Embryonic facial prominence (tissue), 1 donor: ENCODE measurements around the gene SDK2.

Source experiments
- DNase-seq: peaks from one replicate; pipeline ENCODE4 v3.0.0-alpha.2; 2016; ENCODE audit errors: extremely low spot score

The SDK2 gene

DNA sequence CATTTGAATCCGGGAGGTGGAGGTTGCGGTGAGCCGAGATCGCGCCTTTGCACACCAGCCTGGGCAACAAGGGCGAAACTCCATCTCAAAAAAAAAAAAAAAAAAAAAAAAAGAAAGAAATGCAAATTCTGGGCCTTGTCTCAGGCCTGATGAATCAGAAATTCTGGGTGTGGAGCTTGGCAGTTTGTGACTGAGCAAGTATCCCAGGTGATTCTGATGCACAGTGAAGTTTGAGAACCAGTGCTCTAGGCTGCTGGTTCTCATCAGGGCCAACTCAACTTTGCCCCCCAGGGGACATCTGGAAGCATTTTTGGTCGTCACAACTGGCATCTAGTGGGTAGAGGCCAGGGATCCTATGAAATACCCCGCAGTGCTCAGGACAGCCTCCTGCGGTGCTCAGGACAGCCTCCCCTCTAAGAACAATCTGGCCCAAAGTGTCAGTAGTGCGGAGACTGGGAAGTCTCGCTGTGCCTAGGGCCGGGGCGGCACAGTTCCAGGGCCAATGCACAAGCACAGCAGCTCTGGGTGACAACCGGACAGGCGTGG, 55.9 kb downstream of the SDK2 start:
- no peak for DNase-seq

DNA sequence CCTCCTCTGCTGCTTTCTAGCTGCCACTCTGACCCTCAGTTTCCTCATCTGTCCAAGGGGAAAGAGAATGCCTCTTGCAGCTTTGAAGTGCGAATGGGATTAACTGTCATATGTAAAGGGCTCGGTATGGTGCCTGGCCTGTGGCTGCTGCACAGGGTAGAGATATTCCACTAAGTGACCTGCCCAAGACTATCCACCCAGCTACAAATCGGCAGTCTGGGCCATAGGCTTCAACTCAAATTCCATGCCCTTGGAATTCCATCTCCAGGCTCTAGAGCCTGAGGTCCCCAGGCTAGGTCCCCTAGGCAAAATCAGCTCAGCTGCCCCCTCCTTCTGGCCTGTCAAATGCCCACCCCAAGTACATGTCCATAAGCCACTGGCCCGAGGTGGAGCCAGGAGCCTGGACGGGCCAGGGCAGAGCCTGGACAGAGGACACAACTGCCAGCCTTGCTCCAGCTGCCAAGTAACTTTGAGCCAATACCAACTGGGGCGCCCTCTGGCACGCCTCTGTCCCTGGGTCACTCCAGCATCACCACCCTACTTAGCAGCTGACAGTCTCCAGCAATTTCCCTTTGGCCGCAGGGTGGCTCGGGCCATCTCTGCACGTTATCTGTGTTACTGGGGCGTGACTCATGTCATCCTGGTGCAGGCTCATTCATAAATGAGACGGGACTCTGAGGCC, 57.2 kb downstream of the SDK2 start:
- DNase-seq, result no peak

DNA sequence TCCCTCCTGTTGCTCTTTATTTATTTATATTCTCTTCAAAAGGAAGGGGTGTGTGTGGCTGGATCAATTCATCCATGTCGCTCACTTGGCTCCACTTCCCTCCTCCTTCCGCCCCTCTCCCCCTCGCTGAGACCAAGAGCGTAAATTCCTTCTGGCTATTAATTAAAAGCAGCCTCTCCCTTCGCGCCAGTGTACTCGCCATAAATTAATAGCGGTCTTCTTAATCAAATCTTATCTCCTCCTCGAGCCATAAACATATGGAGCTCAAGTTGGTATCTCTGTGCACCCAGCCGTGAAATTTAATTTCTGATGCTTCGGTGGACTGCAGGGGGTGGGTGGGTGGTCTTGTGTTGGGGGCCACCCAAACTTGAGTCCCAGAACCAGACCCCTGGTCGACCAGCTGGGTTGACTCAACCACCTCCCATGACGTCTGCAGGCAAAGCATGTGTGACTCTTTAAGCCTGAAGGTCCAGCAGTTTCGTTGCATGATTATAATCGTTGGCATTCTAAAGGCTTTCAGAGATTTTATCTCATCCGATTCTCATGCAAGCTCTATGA, 57.9 kb downstream of the SDK2 start:
- DNase-seq, result no peak

DNA sequence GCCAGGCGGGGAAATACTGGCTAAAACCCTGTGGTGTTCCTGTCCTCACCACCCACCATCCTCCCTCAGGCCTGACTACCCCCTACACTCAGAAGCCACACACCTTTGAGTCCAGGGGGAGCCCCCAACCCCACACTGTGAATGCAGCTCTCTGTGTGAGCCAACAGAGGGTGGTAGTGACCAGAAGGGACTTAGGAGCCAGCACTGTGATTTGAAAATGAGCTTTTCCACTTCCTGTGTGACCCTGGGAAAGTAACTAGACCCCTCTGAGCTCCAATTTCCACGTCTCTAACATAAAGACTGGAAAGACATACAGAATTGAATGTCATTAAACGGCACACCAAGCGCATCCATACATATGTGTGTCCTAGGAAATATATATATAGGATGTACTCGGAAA, 58.7 kb downstream of the SDK2 start:
- no peak for DNase-seq

DNA sequence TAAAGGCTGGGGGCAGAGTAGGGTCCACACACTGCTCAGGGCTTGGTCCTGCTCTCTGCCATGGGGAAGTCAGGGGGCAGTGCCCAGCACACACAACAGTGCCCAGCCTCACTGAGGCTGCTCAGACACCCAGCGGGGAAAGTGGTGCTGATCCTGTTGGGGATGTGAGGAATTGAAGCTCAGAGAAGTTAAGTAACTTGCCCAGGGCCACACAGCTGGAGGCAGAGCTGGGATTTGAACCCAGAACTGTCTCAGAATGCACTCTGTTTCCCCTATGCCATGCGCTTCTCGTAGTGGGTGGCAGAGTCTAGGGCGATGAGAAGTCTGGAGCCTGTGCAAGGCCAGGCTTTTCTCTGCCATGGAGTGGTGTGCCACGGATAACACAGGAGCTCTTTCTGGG, 59.3 kb downstream of the SDK2 start:
- no peak for DNase-seq

DNA sequence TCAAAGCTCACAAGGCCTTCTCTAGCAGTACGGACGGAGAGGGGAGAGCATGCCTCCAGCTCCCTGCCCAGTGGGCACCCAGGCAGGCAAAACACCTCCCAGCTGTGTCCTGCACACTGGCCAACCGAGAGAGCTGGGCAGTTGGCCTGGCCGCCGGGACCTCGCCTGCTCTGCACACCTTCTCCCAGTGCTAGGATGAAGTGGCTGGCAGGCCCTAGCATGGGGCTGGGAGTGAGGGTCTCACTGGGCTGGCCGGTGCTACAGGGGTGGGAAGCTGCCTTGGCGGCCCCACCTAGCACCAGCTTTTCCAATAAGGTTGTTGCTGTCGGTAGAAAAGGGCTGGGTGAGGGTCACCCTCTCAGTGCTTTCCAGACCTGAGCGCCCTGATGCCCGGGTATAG, 60.2 kb downstream of the SDK2 start:
- DNase-seq, result no peak

DNA sequence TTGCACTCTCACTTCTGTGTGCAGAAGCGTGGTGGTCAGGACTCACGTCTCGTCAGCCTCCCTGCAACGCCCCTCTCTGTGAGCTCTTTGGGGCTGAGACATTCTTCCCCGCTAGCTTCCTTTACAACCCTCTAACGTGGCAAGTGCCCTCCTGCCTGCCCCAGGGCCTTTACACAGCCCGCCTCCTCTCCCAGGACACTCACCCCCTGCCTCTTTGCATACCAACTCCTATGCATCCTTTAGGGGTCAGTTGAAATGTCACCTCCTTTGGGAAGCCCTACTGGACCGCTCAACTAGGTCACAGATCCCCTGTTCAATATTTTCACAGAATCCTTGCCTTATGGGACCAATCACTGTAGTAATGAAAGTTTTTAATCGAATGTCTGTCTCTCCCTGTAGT, 61.4 kb downstream of the SDK2 start:
- DNase-seq, result no peak

DNA sequence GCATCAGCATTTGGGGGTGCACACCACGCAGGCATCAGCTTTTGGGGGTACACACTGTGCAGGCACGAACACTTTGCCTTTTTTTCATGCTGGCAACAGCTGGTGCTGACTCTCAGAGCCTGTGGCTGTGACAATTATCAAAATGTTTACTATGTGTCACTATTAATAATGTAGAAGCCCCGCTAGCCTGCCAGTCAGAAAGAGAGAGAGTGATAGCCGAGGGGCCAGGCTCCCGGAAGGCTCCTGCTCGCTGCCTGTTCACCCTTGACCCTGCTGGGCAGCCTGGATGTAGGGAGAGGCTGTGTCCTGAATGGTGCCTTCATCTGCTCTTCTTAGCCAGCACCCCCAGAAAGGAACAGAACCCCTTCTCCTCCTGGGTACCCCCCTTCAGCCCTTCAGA, 61.9 kb downstream of the SDK2 start:
- no peak for DNase-seq

DNA sequence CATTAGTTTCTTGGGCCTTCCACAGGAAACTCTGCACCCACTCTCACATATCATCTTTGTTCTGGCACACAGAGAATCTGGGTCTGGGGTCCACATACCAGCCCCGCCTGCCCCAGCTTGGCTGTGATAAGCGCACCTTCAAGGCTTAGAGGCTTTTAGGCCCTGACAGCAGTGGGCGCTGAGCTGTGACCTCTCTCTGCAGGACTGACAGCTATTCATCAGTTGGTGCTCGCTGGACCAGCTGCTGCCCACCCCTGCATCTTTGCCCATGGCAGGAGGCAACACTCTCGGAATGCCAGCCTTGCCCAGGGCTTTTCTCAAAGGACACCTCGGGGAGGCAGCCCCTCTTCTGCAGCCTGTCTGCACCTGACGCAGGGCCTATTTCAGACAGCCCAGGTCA, 62.9 kb downstream of the SDK2 start:
- no peak for DNase-seq

DNA sequence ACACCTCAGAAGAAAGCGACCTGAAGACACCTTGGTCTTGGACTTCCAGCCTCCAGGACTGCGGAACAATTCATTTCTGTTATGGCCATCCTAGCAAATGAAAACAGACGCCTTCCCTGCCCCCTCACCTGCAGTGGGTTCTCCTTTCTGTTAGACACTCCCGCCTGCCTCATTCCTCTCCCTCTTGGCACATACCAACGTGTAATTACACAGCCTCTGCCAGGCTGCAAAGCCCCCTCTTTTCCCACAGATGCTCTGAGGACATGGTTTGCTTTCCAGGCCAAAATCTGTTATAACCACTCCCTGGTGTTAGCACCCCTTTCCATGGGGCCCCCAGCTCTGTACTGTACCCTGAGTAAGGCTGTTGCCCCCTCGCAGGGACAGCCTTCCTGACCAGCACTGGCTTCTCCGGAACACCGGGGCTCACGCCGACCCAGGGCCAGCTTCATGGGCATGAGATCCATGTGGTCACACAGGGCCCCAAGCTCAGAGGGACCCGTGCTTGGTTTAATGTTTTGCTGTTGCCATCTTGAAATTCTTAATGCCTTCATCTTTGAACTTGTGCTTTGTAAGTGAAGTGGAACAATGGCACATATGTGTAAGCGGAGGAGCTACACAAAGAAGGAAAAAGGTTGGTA, 64.1 kb downstream of the SDK2 start:
- DNase-seq, result no peak

DNA sequence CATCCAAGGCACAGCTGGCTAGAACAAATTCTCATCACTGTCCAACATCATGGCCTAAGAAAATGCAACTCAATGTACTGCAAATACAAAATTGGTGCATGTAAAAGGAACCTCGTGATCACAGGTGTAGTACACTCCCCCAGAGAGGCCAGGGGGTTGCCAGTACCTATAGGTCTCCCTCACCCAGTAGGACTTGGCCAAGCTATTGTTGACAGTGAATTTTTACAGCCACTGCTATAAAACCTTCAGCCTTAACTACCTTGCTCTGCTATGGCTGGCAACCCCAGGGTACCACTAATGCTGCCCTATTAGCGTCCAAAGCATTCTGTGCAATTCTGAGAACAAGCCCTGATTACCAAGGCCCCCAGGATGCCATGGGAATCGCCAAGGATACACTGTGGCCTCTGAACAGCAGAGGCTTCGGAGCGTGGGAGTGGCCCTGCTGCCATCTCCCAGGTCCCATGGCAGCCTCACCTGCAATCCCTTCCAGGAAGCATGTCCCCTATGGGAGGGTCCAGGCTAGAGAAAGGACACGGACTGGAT, 67.6 kb downstream of the SDK2 start:
- DNase-seq, result no peak

DNA sequence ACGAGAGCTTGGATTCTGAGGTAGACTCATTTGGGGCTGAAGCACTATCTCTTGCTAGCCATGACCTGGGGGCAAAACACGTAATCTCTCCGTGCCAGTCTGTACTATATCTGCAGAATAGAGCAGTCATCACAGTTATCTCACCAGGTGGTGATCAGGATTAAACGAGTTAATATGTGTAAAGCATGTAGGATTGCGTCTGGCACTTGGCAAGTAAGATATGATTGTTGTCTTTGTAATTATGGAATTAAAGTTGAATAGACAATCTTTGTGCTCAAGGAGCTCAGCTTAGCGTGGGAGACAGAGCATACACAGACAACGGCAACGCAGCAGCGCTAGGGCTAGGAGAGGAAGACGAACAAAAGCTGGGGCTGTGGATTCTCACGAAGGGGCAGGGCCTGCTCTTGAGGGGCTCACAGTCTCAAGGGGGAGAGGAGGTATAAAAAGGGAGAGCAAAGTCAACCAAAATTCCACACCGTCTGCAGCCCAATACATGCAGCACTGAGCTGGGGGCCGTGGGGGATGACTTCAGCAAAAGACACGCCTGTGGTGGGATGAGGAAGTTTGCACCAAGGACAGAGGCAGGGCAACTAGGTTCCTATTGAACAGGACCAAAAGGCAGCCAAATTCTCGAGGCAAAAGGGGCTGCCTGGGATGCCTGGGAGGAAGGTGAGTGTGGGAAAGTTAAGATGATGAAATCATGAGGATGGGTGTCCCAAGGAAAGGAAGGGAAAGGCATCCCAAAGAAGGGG, 68.6 kb downstream of the SDK2 start:
- DNase-seq, result no peak

DNA sequence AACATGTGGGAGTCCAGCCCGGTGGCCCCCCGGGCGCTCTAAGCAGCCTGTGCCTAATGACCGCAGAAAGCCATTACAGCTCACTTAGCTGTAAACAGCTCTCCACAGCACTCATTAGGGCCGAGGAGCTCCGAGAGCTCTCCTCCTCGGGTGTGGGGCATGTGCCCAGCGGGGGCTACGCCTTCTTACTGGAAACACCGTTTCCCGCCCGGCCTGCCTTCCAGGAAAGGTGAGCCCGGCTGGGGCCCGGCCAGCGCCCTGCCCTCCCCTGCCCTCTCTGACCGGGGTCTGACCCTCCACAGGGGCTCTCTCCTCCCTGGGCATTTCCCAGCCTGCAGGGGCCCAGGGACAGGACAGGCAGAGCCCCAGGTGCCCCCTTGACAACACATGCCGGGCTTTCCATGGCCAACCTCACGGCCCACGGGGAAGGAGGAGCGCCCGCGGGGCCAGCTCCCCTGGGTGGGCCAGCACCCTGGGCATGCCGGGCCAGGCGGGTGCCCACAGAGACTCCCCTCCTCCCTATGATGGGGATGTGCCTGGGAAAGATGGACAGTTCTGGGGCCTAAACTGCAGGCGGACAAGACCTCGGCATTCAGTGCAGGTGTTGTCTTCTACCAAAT, 72.6 kb downstream of the SDK2 start:
- DNase-seq, result no peak

DNA sequence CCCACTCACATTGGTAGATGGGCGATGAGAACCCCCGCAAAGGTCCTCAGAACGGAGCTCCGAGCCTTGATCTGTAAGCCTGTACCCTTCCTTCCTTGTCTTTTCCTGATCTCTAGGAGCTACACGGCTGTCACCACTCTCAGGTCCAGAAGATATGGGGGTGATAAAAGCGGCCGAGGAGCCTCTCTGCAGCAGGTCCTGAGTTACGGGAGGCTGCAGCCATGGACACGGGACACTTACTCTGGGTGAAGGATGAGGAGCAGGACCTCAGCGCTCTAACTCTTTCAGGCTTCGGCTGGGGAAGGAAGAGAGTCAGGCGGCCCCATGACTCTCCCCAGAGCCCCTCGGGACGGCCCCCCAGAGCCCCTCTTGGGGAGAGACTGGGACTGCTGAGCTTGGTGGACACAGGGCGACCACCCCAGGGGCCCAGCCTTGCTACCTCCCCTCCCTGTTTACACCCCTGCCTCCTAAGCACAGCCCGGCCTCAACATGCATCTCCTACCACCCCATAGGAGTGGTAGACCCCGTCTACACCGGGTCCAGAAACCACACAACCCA, 74.4 kb downstream of the SDK2 start:
- DNase-seq, result no peak

DNA sequence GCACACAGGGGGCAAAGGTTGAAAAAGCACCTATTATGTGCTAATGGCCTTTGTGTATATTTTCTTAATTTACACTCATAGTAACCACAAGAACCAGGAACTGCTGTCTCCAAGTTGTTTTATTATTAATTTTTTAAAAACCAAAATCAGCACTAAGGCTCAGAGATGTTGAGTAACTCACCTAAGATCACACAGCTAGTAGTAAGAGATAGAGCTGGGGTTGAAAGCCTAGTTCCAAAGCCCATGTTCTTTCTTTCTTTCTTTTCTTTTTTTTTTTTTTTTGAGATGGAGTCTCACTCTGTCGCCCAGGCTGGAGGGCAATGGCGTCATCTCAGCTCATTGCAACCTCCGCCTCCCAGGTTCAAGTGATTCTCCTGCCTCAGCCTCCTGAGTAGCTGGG, 75.3 kb downstream of the SDK2 start:
- DNase-seq, result no peak

DNA sequence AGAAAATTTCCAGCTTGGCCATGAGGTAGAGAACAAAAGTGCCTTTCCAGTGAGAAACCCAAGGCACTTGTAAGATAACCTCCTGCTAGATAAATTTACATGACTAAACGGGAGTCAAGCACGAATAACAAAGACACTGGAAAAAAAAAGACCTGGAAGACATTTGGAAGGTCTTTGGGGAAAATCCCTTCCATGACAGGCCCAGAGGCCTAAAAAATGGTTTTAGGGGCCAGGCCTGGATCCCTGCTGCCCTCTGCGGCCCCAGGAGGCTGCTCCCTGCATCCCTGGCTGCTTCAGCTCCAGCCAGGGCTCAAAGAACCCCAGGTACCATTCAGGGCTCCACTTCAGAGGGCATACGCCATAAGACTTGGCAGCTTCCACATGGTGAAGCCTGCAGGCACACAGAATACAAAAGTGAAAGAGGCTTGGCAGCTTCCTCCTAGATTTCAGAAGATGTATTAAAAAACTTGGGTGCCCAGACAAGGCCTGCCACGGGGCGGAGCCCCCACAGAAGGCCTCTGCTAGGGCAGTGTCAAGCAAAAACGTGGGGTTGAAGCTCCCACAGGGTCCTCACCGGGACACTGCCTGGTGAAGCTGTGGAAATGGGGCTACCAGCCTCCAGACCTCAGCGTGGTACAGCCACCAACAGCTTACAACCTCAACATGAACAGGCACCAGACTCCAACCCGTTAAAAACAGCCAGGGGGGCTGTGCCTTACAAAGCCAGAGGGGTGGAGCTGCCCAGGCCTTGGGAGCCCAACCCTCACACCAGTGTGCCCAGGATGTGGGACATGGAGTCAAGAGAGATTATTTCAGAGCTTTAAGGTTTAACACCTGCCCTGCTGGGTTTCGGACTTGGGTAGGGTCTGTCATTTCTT, 77.1 kb downstream of the SDK2 start:
- DNase-seq, result no peak

DNA sequence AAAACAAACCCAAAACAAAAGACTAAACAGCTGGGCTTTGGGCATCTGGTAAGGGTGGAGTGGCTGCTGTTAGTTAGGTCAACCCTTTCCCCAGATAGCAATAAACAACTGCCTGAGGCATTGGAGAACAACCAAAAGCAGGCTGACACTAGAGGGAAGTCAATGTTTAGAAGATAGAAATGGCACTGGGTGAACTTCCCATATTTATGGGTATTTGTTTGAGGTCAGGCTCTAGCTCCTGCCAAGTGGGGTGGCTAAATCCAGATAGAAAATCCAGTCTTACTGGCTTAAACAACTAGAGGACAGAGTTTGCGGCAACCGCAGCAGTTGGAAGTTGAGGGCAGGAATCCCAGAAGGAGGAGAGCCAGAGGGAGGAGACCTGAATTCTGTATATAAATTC, 79.4 kb downstream of the SDK2 start:
- no peak for DNase-seq

DNA sequence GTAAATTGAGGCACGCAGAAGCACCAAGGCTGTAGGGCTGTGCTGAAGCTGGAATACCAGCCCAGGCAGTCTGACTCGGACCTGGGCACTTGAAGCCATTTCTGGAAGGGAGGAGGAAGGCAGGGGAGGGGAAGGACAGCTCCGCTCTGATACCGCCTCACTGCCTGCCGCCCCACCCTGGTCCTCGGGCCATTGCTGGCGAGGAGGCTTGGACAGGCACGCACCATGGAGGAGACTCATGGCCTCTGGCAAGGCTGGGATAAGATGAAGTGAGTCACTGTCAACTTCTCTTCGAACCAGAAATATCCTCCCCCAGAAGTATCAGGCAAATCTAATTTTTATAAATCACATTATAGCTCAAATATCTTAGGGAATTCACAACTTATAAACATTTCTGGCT, 81.3 kb downstream of the SDK2 start:
- no peak for DNase-seq

DNA sequence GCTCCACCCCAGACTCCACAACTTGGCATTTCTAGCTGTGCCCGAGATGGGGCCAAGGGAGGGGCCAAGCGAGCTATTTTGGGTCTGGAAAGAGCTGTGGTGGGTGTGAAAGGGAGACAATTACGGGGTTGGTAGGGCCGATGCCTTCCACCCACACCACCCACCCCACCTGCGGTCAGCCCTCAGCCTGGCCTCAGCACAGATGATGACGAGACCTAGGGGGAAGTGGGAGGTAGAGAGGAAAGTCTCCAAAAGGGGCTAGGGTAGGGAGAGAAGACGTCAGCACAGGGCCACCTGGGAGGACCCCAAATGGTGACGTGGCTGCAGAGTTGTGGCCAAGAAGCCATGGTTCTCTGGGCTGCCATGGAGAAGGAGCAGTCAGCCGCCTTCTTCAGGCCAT, 83.1 kb downstream of the SDK2 start:
- no peak for DNase-seq

DNA sequence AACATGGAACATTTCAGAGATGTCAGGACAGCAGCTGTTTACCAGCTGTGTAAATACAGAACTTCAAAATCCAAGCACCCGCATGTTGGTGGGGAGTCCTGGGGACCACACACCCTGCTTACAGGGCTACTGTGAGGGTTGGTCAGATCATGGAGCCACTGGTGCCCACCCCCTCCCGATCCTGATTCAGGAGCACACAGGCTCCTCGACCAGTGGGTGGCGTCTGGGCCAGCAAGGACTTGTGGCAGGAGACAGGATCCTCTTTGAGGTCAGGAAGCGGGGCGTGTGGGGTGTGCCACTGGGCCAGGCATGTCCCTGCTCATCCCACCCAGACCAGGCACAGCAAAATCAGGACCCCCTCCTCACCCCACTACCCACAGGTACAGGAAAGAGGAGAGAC, 83.6 kb downstream of the SDK2 start:
- DNase-seq, result no peak

DNA sequence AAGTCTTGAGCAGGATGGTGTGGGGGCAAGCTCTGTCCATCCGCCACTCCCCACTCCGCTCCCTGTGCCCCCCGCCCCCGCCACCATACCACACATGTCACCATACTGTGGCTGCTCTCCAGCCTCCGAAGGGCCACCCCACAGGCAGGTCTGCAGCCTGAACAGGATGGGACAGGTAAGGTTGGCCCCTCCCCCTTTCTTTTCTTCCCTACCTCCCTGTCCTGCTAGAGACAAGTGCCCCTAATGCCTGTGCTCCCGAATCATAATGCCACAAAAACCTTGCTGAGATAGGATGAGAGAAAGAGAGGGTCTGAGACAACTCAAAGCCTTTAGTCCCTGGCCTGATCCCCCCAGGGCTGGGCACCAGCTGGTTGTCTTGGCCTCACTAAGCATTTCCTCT, 84.7 kb downstream of the SDK2 start:
- DNase-seq, result no peak
